ENCODE data around the gene IVL. TPM values are rescaled to one million over a fixed set of nuclear protein-coding genes. Genes with fewer than 3 reads are reported as not detected.
A peak's percentile ranks its signal among the peaks of the same experiment; 100 is the strongest.

The IVL gene
- total RNA-seq, 1 donor from 2014 or later: 169 TPM

DNA sequence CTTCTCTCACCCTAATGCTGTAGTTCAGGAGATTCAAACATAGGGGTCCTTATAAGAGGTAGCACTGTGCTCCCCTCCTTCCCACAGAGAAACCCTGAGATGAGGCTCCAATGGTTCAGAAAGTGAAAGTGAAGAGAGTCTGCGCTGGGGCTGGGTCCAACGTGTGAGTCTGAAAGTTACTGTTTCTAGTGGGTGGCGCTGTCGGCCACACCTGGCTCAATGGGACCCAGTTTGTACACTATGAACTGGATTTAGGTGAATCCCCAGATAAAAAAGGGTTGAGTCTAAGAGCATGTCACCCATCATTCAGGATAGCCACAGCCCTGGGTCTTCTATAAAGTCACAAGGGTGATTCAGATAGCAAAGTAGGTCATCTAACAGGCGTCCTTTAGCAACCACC lies 27.4 kb upstream of the IVL start:
- Histone ChIP-seq H3K36me3 (no peaks in the 10 kb centered on the region), H3K4me3 (no peak overlapping the region), H3K9me3 (no peaks in the 10 kb centered on the region), H3K4me1 (peaks cover 19% of the 10 kb centered on the region), H3K27me3 (no peaks in the 10 kb centered on the region), H3K27ac (no peak overlapping the region)
- intact Hi-C loops (cut with DNase I): no loop called here
- no peak for TF ChIP-seq POLR2AphosphoS5 (IDR thresholded peaks at IDR 0.05; ENCODE audit: insufficient read depth in 1 of 2, low read depth in 1 of 2)
- no peak for TF ChIP-seq CTCF (IDR thresholded peaks at IDR 0.05)
- TF ChIP-seq POLR2A (IDR thresholded peaks at IDR 0.05): no peak
- DNase-seq (ENCODE audit: extremely low spot score in 2 of 2): no peak

- no peak overlapping the region for H3K27ac ChIP-seq
- intact Hi-C loops (cut with DNase I): no loop called here
- peaks cover 34% of the 10 kb centered on the region for H3K4me1 ChIP-seq
- H3K27me3 ChIP-seq: no peaks in the 10 kb centered on the region
- H3K9me3 ChIP-seq: no peaks in the 10 kb centered on the region
- no peak overlapping the region for H3K4me3 ChIP-seq
- no peaks in the 10 kb centered on the region for H3K36me3 ChIP-seq
- TF ChIP-seq CTCF (IDR thresholded peaks at IDR 0.05) (no peak), POLR2A (IDR thresholded peaks at IDR 0.05) (no peak), POLR2AphosphoS5 (IDR thresholded peaks at IDR 0.05; ENCODE audit: insufficient read depth in 1 of 2, low read depth in 1 of 2) (no peak)
- DNase-seq (ENCODE audit: extremely low spot score in 2 of 2): no peak
These were observed 24.3 kb upstream of the IVL start for GRCh38 chr1:152884085-152884484.

- no peaks in the 10 kb centered on the region for H3K36me3 ChIP-seq
- intact Hi-C loops (cut with DNase I): no loop called here
- DNase-seq (ENCODE audit: extremely low spot score in 2 of 2): no peak
- H3K4me3 ChIP-seq: no peak overlapping the region
- no peak overlapping the region for H3K27ac ChIP-seq
- TF ChIP-seq POLR2AphosphoS5 (IDR thresholded peaks at IDR 0.05; ENCODE audit: insufficient read depth in 1 of 2, low read depth in 1 of 2) (no peak), POLR2A (IDR thresholded peaks at IDR 0.05) (no peak), CTCF (IDR thresholded peaks at IDR 0.05) (no peak)
- peaks cover 34% of the 10 kb centered on the region for H3K4me1 ChIP-seq
- H3K9me3 ChIP-seq: no peaks in the 10 kb centered on the region
- no peaks in the 10 kb centered on the region for H3K27me3 ChIP-seq
These were observed 23.8 kb upstream of the IVL start for GRCh38 chr1:152884506-152884905.

DNA sequence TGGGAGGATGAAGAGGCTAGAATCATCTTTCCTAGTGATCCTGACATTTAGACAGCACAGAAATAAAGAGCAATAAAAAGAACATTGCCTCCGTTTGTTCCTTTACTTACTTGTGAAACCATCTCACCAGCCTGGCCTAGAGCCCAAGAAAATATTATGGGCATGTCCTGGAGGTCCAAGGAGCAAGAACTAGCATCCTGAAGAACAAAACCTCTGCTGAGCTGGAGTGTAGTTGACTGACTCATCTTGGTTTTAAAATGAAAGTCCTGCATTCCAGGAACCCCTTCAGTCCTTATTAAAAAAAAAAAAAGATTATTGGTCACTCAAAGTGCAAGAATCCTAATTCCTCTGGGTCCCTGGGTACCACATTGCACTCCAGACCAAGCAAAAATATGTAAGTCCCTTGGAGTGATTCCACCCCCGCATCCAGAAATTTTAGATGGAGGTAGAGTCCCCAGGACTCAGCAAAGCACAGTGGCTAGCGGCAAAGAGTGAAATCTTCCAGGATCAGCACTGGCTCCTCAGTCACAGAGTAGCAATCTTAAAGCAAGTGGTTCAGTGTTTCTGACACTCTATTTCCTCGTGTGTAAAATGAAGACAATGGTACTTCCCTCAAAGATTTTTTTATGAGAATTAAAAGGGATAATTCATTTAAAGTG lies 23.3 kb upstream of the IVL start:
- Histone ChIP-seq H3K4me1 (peaks cover 34% of the 10 kb centered on the region), H3K36me3 (no peaks in the 10 kb centered on the region), H3K27ac (no peak overlapping the region), H3K4me3 (no peak overlapping the region), H3K27me3 (no peaks in the 10 kb centered on the region), H3K9me3 (no peaks in the 10 kb centered on the region)
- intact Hi-C loops (cut with DNase I): no loop called here
- no peak for TF ChIP-seq POLR2A (IDR thresholded peaks at IDR 0.05)
- no peak for TF ChIP-seq POLR2AphosphoS5 (IDR thresholded peaks at IDR 0.05; ENCODE audit: insufficient read depth in 1 of 2, low read depth in 1 of 2)
- no peak for TF ChIP-seq CTCF (IDR thresholded peaks at IDR 0.05)
- DNase-seq (ENCODE audit: extremely low spot score in 2 of 2): no peak

- TF ChIP-seq POLR2A (IDR thresholded peaks at IDR 0.05): no peak
- no peak for TF ChIP-seq CTCF (IDR thresholded peaks at IDR 0.05)
- TF ChIP-seq POLR2AphosphoS5 (IDR thresholded peaks at IDR 0.05; ENCODE audit: insufficient read depth in 1 of 2, low read depth in 1 of 2): no peak
- peaks cover 34% of the 10 kb centered on the region for H3K4me1 ChIP-seq
- H3K27me3 ChIP-seq: no peaks in the 10 kb centered on the region
- DNase-seq (ENCODE audit: extremely low spot score in 2 of 2): no peak
- no peaks in the 10 kb centered on the region for H3K9me3 ChIP-seq
- peak overlapping the region; percentile 27 for H3K27ac ChIP-seq
- intact Hi-C loops (cut with DNase I): no loop called here
- no peak overlapping the region for H3K4me3 ChIP-seq
- H3K36me3 ChIP-seq: no peaks in the 10 kb centered on the region
These were observed 22.3 kb upstream of the IVL start for GRCh38 chr1:152886085-152886484.

All from vagina (tissue), 2 donors.